Spleen (tissue), 11 donors: Measurements from ENCODE around the gene GPR161. TPM values are rescaled to one million over a fixed set of nuclear protein-coding genes. Genes with fewer than 3 reads are reported as not detected.

Experiments used
- DNase-seq: peaks from one replicate; pipeline ENCODE4 v3.0.0-alpha.2; 2020
- H3K27ac ChIP-seq, 8 donors: fragments of 200-600 bp; sonication (generic) in 7 of 8; 1 replicate in 4 of 8; 2 replicates in 4 of 8; pipeline versions ENCODE4 v1.5.0 to v1.8.0; 2016 to 2021; ENCODE audit warnings: inconsistent platforms in 4 of 8, mild to moderate bottlenecking in 4 of 8, moderate library complexity in 1 of 8
- H3K27me3 ChIP-seq, 7 donors: fragments of 200-600 bp; sonication (generic) in 6 of 7; replicated peaks in 1 of 7; 1 replicate in 4 of 7; 2 replicates in 3 of 7; pipeline versions ENCODE4 v1.5.0 to v1.8.0; 2016 to 2021; ENCODE audit warnings: inconsistent platforms in 3 of 7, mild to moderate bottlenecking in 1 of 7
- H3K36me3 ChIP-seq, 6 donors: fragments of 200-600 bp; sonication (generic) in 5 of 6; 1 replicate in 4 of 6; 2 replicates in 2 of 6; pipeline versions ENCODE4 v1.5.0 to v1.8.0; 2016 to 2021; ENCODE audit warnings: inconsistent platforms in 2 of 6
- H3K4me1 ChIP-seq, 6 donors: fragments of 200-600 bp; sonication (generic) in 5 of 6; 1 replicate in 3 of 6; 2 replicates in 3 of 6; pipeline versions ENCODE4 v1.5.0 to v1.8.0; 2016 to 2021; ENCODE audit warnings: inconsistent platforms in 3 of 6
- H3K4me3 ChIP-seq, 8 donors: fragments of 200-600 bp; sonication (generic) in 7 of 8; 1 replicate in 4 of 8; 2 replicates in 4 of 8; pipeline versions ENCODE4 v1.5.0 to v1.8.0; 2016 to 2021; ENCODE audit warnings: inconsistent platforms in 4 of 8, mild to moderate bottlenecking in 4 of 8, moderate library complexity in 2 of 8
- H3K9me3 ChIP-seq, 8 donors: fragments of 200-600 bp; sonication (generic) in 7 of 8; 1 replicate in 4 of 8; 2 replicates in 4 of 8; pipeline versions ENCODE4 v1.5.0 to v1.8.0; 2016 to 2021; ENCODE audit warnings: inconsistent platforms in 4 of 8
- POLR2A ChIP-seq, 3 donors: fragments of 450-650 bp; IDR thresholded peaks; one replicate each; pipeline ENCODE4 v1.5.1; 2017; ENCODE audit warnings: antibody characterized with exemption in 3 of 3, mild to moderate bottlenecking in 1 of 3
- POLR2AphosphoS5 ChIP-seq, 3 donors: sonication (generic); formaldehyde crosslinking; IDR thresholded peaks; one replicate each; pipeline ENCODE4 v1.5.1; 2017; ENCODE audit warnings: antibody characterized with exemption in 3 of 3
- WGBS, 5 donors: extraction: QIAGEN DNeasy Blood & Tissue Kit in 3 of 5; methylation state at CpG; one replicate each; pipeline versions ENCODE4 v1.1.5 to v1.1.7; 2013 to 2018; 5-methylcytosine and 5-hydroxymethylcytosine counted together
- intact Hi-C: fragments of 100-400 bp; cut with DNase I; formaldehyde crosslinking; loops from one replicate; pipeline ENCODE4 v1.15.0; 2023; ENCODE audit warnings: low total_unique reads
- polyA plus RNA-seq, 3 donors: library from polyadenylated mRNA; stranded (reverse); fragments of 200-250 nt; gene quantifications; one replicate each; pipeline ENCODE4 v1.2.1, GENCODE V29; 2013
- total RNA-seq, 7 donors: library from RNA; depleted of rRNA in 3 of 7; stranded (reverse); fragments of >200 nt in 3 of 7; fragmentation: NEBNext Ultra II Directional in 4 of 7; extraction: Animal tissue kit (Norgen Biotek cat#: 25700) in 4 of 7; gene quantifications; one replicate each; pipeline versions ENCODE4 v1.1.0 to v1.2.1, GENCODE V29; 2016 to 2021
- TF ChIP-seq, protein P1 (sequence below), 11 experiments: fragments of 200-600 bp in 7 of 11; fragments of 450-650 bp in 4 of 11; sonication (generic) in 4 of 11; IDR thresholded peaks in 8 of 11; conservative IDR thresholded peaks in 3 of 11; 1 replicate in 7 of 11; 2 replicates in 4 of 11; pipeline versions ENCODE4 v1.4.0 to v1.8.0; 2016 to 2021; ENCODE audit warnings: antibody characterized with exemption in 11 of 11, inconsistent platforms in 4 of 11, mild to moderate bottlenecking in 1 of 11
- donor health status: healthy with polysubstance abuse.
- donor health status: DM: no; HTN: no; CAD: no; lungs with moderate emphysema.
- donor health status: DM: no; HTN: no; CAD: no.
- donor health status: Bipolar disorder and iron deficiency.
- donor health status: healthy.
- donor health status: DM: no; HTN: no; CAD: no.
- donor health status: DM: yes; HTN: yes; CAD: no.

The GPR161 gene
- total and polyA plus RNA-seq, 10 donors: 0.53 to 5.5 (median 3.6) TPM

DNA sequence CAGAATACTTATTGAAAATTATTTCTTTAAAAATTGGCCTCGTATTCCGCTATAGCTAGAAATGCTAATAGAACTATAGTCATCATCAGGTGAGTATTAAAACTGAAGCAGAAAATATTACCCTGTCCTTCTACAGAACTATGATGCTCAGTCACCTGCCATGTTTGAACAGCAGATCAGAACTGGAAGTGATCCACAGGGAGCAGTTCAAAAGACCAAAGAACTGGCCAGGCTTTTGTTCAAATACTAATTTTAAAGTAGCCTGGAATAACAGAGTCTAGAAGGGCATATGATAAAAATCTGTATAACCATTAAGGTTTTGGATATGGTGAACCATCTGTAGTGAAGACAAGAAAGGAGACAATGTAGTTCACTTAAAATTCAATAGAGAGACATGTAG is 94.4 kb downstream of the GPR161 start:
- TF ChIP-seq POLR2A (IDR thresholded peaks at IDR 0.05) (no peak), POLR2AphosphoS5 (IDR thresholded peaks at IDR 0.05) (no peak)
- TF ChIP-seq, protein P1, sequence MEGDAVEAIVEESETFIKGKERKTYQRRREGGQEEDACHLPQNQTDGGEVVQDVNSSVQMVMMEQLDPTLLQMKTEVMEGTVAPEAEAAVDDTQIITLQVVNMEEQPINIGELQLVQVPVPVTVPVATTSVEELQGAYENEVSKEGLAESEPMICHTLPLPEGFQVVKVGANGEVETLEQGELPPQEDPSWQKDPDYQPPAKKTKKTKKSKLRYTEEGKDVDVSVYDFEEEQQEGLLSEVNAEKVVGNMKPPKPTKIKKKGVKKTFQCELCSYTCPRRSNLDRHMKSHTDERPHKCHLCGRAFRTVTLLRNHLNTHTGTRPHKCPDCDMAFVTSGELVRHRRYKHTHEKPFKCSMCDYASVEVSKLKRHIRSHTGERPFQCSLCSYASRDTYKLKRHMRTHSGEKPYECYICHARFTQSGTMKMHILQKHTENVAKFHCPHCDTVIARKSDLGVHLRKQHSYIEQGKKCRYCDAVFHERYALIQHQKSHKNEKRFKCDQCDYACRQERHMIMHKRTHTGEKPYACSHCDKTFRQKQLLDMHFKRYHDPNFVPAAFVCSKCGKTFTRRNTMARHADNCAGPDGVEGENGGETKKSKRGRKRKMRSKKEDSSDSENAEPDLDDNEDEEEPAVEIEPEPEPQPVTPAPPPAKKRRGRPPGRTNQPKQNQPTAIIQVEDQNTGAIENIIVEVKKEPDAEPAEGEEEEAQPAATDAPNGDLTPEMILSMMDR (IDR thresholded peaks at IDR 0.05 in 8 of 11, conservative IDR thresholded peaks at IDR 0.05 in 3 of 11): no peak
- intact Hi-C loops: no loop called here
- H3K9me3 ChIP-seq: no peaks in the 10 kb centered on the region
- no peak overlapping the region for H3K4me3 ChIP-seq
- peaks cover 0 to 61% (median 21%) of the 10 kb centered on the region in 6 donors for H3K36me3 ChIP-seq
- H3K27me3 ChIP-seq: no peaks in the 10 kb centered on the region
- no peaks in the 10 kb centered on the region for H3K4me1 ChIP-seq
- DNase-seq: no peak
- 97 to 100% (median 98%) methylated on average over 2 of the region's 2 CpGs for WGBS, 5 donors
- H3K27ac ChIP-seq: no peak overlapping the region

DNA sequence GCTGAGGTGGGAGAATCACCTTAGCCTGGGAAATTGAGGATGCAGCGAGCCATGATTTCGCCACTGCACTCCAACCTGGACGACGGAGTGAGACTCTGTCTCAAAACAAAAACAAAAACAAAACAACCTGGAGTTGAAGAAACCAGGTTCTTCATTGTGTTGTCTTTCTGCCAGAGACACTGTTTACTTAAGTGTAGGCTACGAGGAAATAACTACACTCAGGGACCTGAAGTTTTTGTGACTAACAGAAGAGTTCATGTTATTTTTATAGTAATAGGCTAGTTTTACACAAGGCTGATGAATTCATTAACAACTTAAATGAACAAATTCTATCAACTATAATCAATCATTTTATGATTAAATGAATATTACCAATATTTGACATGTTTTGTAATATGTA is 101.4 kb downstream of the GPR161 start:
- Histone ChIP-seq H3K9me3 (no peaks in the 10 kb centered on the region), H3K36me3 (peaks cover 0 to 13% (median 0%) of the 10 kb centered on the region in 6 donors), H3K27ac (no peak overlapping the region), H3K27me3 (no peaks in the 10 kb centered on the region), H3K4me1 (no peaks in the 10 kb centered on the region), H3K4me3 (no peak overlapping the region)
- intact Hi-C loops: no loop called here
- WGBS, 5 donors: 96 to 98% (median 97%) methylated on average over 5 of the region's 5 CpGs
- TF ChIP-seq POLR2AphosphoS5 (IDR thresholded peaks at IDR 0.05): no peak
- no peak for TF ChIP-seq POLR2A (IDR thresholded peaks at IDR 0.05)
- TF ChIP-seq, protein P1 (IDR thresholded peaks at IDR 0.05 in 8 of 11, conservative IDR thresholded peaks at IDR 0.05 in 3 of 11): no peak
- DNase-seq: no peak

DNA sequence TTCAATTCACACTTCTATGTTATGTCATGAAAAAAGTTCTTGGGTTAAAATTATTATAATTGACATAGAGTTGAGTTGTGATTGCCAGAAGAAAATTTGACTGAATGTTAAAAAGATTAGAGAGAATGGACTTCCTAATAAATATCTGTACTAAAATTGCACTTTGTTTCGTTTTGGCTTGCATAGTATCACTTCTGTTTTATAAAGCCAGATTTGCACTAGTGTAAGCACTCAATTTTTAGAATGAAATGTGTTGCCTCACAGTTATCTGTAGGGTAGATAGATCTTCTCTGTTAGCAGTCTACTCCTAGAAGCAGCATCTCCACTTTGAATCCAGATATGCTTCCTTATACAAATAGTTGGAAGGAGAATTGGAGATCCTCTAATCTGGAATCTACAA is 104.7 kb downstream of the GPR161 start:
- no peak overlapping the region for H3K4me3 ChIP-seq
- H3K4me1 ChIP-seq: no peaks in the 10 kb centered on the region
- H3K9me3 ChIP-seq: no peaks in the 10 kb centered on the region
- TF ChIP-seq POLR2AphosphoS5 (IDR thresholded peaks at IDR 0.05): no peak
- TF ChIP-seq POLR2A (IDR thresholded peaks at IDR 0.05): no peak
- TF ChIP-seq, protein P1 (IDR thresholded peaks at IDR 0.05 in 8 of 11, conservative IDR thresholded peaks at IDR 0.05 in 3 of 11): no peak
- H3K36me3 ChIP-seq: peaks cover 0 to 17% (median 0%) of the 10 kb centered on the region in 6 donors
- DNase-seq: no peak
- peak overlapping the region in 3 of 8 donors; percentile 6 to 39 (median 39) for H3K27ac ChIP-seq
- H3K27me3 ChIP-seq: no peaks in the 10 kb centered on the region
- 50 to 82% (median 66%) methylated on average over 1 of the region's 1 CpG for WGBS, 5 donors
- intact Hi-C loops: no loop called here

DNA sequence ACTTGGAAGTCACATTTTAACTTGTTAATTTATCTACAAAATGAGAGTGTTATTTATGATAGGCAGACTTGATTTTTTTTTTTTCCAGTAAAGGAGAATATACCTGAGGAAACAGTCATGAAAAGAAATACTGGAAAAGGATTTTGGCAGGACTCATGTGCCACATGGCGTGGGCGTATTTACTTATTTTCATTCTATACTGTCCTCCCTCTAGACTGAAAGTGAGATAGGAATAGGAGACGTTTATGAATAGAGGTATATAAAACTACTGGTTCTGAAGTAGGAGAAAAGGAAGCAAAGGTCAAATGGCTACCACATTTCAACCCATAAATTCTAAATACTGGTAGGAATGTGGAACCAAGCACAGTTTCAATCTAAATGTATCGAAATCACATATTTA is 105.1 kb downstream of the GPR161 start:
- H3K4me3 ChIP-seq: no peak overlapping the region
- intact Hi-C loops: no loop called here
- no peaks in the 10 kb centered on the region for H3K9me3 ChIP-seq
- no peak for DNase-seq
- TF ChIP-seq, protein P1 (IDR thresholded peaks at IDR 0.05 in 8 of 11, conservative IDR thresholded peaks at IDR 0.05 in 3 of 11): no peak
- TF ChIP-seq POLR2A (IDR thresholded peaks at IDR 0.05): no peak
- TF ChIP-seq POLR2AphosphoS5 (IDR thresholded peaks at IDR 0.05): no peak
- WGBS, 5 donors: 83 to 92% (median 89%) methylated on average over 4 of the region's 4 CpGs
- H3K4me1 ChIP-seq: no peaks in the 10 kb centered on the region
- peak overlapping the region in 3 of 8 donors; percentile 6 to 39 (median 39) for H3K27ac ChIP-seq
- H3K27me3 ChIP-seq: no peaks in the 10 kb centered on the region
- H3K36me3 ChIP-seq: peaks cover 0 to 21% (median 0%) of the 10 kb centered on the region in 6 donors
